Small intestine (tissue), 4 donors: Measurements from ENCODE around the gene NRSN1. TPM values are rescaled to one million over a fixed set of nuclear protein-coding genes. Genes with fewer than 3 reads are reported as not detected.

Source experiments
- polyA plus RNA-seq, 4 donors: library from polyadenylated mRNA; stranded (reverse) in 3 of 4; unstranded in 1 of 4; fragments of 200-250 nt in 3 of 4; fragments of 120-200 nt in 1 of 4; gene quantifications; one replicate each; pipeline versions ENCODE4 v1.2.1 to v1.2.3, GENCODE V29; 2013
- donor health status: healthy with polysubstance abuse.
- donor health status: Bipolar disorder and iron deficiency.
- donor health status: healthy.

NRSN1 gene
- polyA plus RNA-seq, 4 donors, result 0.53 to 2.4 TPM; not detected in 2

Other genes starting within 250 kb of the NRSN1 start
- gene DCDC2, start 231.8 kb downstream of the NRSN1 start, polyA plus RNA-seq, result 1 to 10 TPM in 1 of 4 donors, under 1 TPM in 1, not detected in 2; 0.49 to 6.9 TPM